ENCODE measurements around the gene TRIM28.

The TRIM28 gene

DNA sequence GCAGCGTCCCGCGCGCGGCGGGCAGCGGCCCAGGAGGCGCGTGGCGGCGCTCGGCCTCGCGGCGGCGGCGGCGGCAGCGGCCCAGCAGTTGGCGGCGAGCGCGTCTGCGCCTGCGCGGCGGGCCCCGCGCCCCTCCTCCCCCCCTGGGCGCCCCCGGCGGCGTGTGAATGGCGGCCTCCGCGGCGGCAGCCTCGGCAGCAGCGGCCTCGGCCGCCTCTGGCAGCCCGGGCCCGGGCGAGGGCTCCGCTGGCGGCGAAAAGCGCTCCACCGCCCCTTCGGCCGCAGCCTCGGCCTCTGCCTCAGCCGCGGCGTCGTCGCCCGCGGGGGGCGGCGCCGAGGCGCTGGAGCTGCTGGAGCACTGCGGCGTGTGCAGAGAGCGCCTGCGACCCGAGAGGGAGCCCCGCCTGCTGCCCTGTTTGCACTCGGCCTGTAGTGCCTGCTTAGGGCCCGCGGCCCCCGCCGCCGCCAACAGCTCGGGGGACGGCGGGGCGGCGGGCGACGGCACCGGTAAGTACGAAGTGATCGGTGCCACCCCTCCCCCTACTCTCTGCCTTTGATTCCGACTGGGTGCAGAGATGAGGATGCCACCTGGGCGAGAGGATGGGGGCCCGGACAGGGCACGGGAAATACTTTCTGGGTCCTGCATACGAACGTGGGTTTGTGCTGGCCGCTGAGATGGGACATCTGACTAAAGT is 874 bp downstream of the TRIM28 start:
- TF ChIP-seq, protein P1, sequence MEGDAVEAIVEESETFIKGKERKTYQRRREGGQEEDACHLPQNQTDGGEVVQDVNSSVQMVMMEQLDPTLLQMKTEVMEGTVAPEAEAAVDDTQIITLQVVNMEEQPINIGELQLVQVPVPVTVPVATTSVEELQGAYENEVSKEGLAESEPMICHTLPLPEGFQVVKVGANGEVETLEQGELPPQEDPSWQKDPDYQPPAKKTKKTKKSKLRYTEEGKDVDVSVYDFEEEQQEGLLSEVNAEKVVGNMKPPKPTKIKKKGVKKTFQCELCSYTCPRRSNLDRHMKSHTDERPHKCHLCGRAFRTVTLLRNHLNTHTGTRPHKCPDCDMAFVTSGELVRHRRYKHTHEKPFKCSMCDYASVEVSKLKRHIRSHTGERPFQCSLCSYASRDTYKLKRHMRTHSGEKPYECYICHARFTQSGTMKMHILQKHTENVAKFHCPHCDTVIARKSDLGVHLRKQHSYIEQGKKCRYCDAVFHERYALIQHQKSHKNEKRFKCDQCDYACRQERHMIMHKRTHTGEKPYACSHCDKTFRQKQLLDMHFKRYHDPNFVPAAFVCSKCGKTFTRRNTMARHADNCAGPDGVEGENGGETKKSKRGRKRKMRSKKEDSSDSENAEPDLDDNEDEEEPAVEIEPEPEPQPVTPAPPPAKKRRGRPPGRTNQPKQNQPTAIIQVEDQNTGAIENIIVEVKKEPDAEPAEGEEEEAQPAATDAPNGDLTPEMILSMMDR (IDR thresholded peaks at IDR 0.05; ENCODE audit: control extremely low read depth, extremely low read depth, low read depth, missing control alignments), result no peak
- ChIA-PET POLR2A (interaction anchor here (0.5 to 2.9 kb wide), 6 partner anchors 9 to 51 kb away, joined by 3 to 32 read pairs (median 4); partner anchors contain the start of gene CHMP2A), CTCF (interaction anchor here (1.9 to 2.3 kb wide), 2 partner anchors 10 to 25 kb away, joined by 12 to 23 read pairs; partner anchors contain the start of genes CHMP2A and ZBTB45)
- DNase-seq (ENCODE audit: extremely low spot score), result peak; percentile 90

GRCh38 chr19:58545286-58546018 is 1.6 kb downstream of the TRIM28 start:
- TF ChIP-seq, protein P1 (IDR thresholded peaks at IDR 0.05; ENCODE audit: control extremely low read depth, extremely low read depth, low read depth, missing control alignments), result no peak
- ChIA-PET POLR2A (interaction anchor here (0.9 to 2.9 kb wide), 3 partner anchors 9 to 30 kb away, joined by 3 to 32 read pairs (median 3); partner anchors contain the start of gene CHMP2A), CTCF (interaction anchor here (2.2 to 2.3 kb wide), 2 partner anchors 9 to 31 kb away, joined by 9 to 12 read pairs; partner anchors contain the start of gene CHMP2A)
- DNase-seq (ENCODE audit: extremely low spot score), result no peak

DNA sequence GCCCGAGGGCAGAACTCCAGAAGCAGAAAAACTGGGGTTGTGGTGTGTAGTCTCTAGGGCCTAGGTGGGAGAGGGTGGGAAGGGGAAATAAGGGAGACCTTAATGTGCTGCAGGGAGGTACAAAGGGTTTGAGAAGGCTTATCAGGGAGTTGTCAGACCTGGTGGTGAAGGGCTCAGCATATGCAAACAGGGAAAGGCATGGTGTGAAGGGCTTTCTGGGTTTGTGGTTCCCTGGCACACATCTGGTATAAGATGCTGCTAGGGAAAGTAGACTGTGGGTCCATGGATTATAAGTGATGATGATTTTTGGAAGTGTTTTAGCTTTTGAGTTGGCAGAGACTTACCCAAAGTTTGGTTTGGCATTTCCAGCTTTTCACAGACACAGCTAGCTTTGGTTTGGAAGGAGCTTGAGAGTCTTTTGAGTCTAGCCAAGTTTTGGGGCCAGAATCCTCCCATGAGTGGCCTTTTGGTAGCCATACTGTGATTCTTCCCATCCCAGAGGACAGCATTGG is 2.2 kb downstream of the TRIM28 start:
- CTCF ChIA-PET, result interaction anchor here (2.2 to 2.3 kb wide), 2 partner anchors 8 to 32 kb away, joined by 9 to 12 read pairs; partner anchors contain the start of gene CHMP2A
- POLR2A ChIA-PET, result interaction anchor here (0.9 to 2.9 kb wide), 2 partner anchors 8 to 29 kb away, joined by 3 to 32 read pairs; partner anchors contain the start of gene CHMP2A
- TF ChIP-seq, protein P1 (IDR thresholded peaks at IDR 0.05; ENCODE audit: control extremely low read depth, extremely low read depth, low read depth, missing control alignments), result no peak
- no peak for DNase-seq (ENCODE audit: extremely low spot score)

- POLR2A ChIA-PET, result interaction anchor here (0.6 to 0.9 kb wide), 2 partner anchors 25 to 28 kb away, joined by 3 to 5 read pairs; partner anchors contain the start of gene ZBTB45
- CTCF ChIA-PET, result interaction anchor here (1.7 to 2.2 kb wide), 2 partner anchors 28 to 34 kb away, joined by 9 to 14 read pairs; partner anchors contain the start of gene ZBTB45
- TF ChIP-seq, protein P1 (IDR thresholded peaks at IDR 0.05; ENCODE audit: control extremely low read depth, extremely low read depth, low read depth, missing control alignments), result no peak
- DNase-seq (ENCODE audit: extremely low spot score), result no peak
Observed at GRCh38 chr19:58547323-58548312, 3.8 kb downstream of the TRIM28 start.

DNA sequence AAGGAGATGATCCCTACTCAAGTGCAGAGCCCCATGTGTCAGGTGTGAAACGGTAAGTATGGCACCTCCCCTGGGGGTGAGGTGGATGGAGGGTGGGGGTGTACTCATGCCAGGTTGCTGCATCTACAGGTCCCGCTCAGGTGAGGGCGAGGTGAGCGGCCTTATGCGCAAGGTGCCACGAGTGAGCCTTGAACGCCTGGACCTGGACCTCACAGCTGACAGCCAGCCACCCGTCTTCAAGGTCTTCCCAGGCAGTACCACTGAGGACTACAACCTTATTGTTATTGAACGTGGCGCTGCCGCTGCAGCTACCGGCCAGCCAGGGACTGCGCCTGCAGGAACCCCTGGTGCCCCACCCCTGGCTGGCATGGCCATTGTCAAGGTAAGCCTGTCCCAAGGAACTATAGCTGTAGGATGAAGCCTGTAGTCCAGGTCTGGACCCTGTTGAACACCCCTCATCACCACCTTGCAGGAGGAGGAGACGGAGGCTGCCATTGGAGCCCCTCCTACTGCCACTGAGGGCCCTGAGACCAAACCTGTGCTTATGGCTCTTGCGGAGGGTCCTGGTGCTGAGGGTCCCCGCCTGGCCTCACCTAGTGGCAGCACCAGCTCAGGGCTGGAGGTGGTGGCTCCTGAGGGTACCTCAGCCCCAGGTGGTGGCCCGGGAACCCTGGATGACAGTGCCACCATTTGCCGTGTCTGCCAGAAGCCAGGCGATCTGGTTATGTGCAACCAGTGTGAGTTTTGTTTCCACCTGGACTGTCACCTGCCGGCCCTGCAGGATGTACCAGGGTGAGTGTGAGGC is 5.2 kb downstream of the TRIM28 start:
- TF ChIP-seq, protein P1 (IDR thresholded peaks at IDR 0.05; ENCODE audit: control extremely low read depth, extremely low read depth, low read depth, missing control alignments), result no peak
- no peak for DNase-seq (ENCODE audit: extremely low spot score)
- ChIA-PET CTCF (interaction anchor here (1.7 kb wide), 1 partner anchor 29 kb away, joined by 7 read pairs; the partner anchor contains the start of gene ZBTB45), POLR2A (no interaction called here)

Measured in GM10248 (cell line).